HL-60 (cell line): ENCODE measurements around the gene PHLPP2.

Experiments used
- CTCF ChIP-seq: IDR thresholded peaks from one replicate; pipeline ENCODE4 v1.5.1; 2011; ENCODE audit warnings: low read length, control low read depth, inconsistent platforms; ENCODE audit not compliant: insufficient read depth
- SPI1 ChIP-seq: IDR thresholded peaks from 2 replicates; pipeline ENCODE4 v1.6.1; 2012; ENCODE audit warnings: low read depth, mild to moderate bottlenecking, borderline replicate concordance
- TF ChIP-seq, protein P1 (sequence below): IDR thresholded peaks from 2 replicates; pipeline ENCODE4 v1.6.1; 2012; ENCODE audit warnings: low read depth; ENCODE audit not compliant: insufficient replicate concordance

GRCh38 chr16:71600822-71601221 lies 123.7 kb downstream of the PHLPP2 start:
- TF ChIP-seq CTCF (no peak), SPI1 (no peak)
- TF ChIP-seq, protein P1, sequence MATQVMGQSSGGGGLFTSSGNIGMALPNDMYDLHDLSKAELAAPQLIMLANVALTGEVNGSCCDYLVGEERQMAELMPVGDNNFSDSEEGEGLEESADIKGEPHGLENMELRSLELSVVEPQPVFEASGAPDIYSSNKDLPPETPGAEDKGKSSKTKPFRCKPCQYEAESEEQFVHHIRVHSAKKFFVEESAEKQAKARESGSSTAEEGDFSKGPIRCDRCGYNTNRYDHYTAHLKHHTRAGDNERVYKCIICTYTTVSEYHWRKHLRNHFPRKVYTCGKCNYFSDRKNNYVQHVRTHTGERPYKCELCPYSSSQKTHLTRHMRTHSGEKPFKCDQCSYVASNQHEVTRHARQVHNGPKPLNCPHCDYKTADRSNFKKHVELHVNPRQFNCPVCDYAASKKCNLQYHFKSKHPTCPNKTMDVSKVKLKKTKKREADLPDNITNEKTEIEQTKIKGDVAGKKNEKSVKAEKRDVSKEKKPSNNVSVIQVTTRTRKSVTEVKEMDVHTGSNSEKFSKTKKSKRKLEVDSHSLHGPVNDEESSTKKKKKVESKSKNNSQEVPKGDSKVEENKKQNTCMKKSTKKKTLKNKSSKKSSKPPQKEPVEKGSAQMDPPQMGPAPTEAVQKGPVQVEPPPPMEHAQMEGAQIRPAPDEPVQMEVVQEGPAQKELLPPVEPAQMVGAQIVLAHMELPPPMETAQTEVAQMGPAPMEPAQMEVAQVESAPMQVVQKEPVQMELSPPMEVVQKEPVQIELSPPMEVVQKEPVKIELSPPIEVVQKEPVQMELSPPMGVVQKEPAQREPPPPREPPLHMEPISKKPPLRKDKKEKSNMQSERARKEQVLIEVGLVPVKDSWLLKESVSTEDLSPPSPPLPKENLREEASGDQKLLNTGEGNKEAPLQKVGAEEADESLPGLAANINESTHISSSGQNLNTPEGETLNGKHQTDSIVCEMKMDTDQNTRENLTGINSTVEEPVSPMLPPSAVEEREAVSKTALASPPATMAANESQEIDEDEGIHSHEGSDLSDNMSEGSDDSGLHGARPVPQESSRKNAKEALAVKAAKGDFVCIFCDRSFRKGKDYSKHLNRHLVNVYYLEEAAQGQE, result no peak
